ENCODE data around the gene MAFG.
"Not testable (repeated sequence)": the region's sequence is repeated elsewhere in the genome, so short reads cannot be mapped to it uniquely, and the experiment has no call there.

The MAFG gene

GRCh38 chr17:81920612-81921536 lies 6.7 kb downstream of the MAFG start:
- TF ChIP-seq CTCF (conservative IDR thresholded peaks at IDR 0.05; ENCODE audit: low read length): no peak
- no peak for TF ChIP-seq EZH2phosphoT487 (IDR thresholded peaks at IDR 0.05; ENCODE audit: borderline replicate concordance)
- Histone ChIP-seq H3K4me3 (ENCODE audit: low read length, poor library complexity, severe bottlenecking) (no peak overlapping the region), H3K9me3 (ENCODE audit: insufficient read depth, low read depth, low read length) (no peaks in the 10 kb centered on the region), H2AFZ (ENCODE audit: low read length) (no peak overlapping the region), H3K27me3 (ENCODE audit: insufficient read depth, low read length, poor library complexity, severe bottlenecking) (no peaks in the 10 kb centered on the region), H3K36me3 (ENCODE audit: insufficient read depth, low read length) (0 out of 2 replicates have a peak, but pooled peaks cover 4% of the 10 kb centered on the region), H3K79me2 (ENCODE audit: insufficient read depth, low read length) (peaks cover 55% of the 10 kb centered on the region), H4K20me1 (ENCODE audit: insufficient read depth, low read length, poor library complexity, severe bottlenecking) (peaks cover 24% of the 10 kb centered on the region), H3K4me2 (ENCODE audit: low read depth, low read length, poor library complexity, severe bottlenecking) (no peak overlapping the region), H3K4me1 (ENCODE audit: insufficient read depth, low read length, poor library complexity, severe bottlenecking) (peaks cover 21% of the 10 kb centered on the region), H3K9me2 (replicated peaks; ENCODE audit: low read depth, low read length) (no peaks in the 10 kb centered on the region), H3F3A (ENCODE audit: low read depth) (no peaks in the 10 kb centered on the region), H3K9ac (ENCODE audit: low read depth, low read length, poor library complexity, severe bottlenecking) (no peak overlapping the region)

GRCh38 chr17:81918832-81919545 lies 8.5 kb downstream of the MAFG start:
- Histone ChIP-seq H4K20me1 (ENCODE audit: insufficient read depth, low read length, poor library complexity, severe bottlenecking) (peaks cover 23% of the 10 kb centered on the region), H3K4me2 (ENCODE audit: low read depth, low read length, poor library complexity, severe bottlenecking) (no peak overlapping the region), H3K4me1 (ENCODE audit: insufficient read depth, low read length, poor library complexity, severe bottlenecking) (peaks cover 9% of the 10 kb centered on the region), H3K79me2 (ENCODE audit: insufficient read depth, low read length) (peaks cover 49% of the 10 kb centered on the region), H2AFZ (ENCODE audit: low read length) (no peak overlapping the region), H3K27me3 (ENCODE audit: insufficient read depth, low read length, poor library complexity, severe bottlenecking) (no peaks in the 10 kb centered on the region), H3K36me3 (ENCODE audit: insufficient read depth, low read length) (peaks cover 17% of the 10 kb centered on the region; the same call in 1 of the 2 replicates), H3K9ac (ENCODE audit: low read depth, low read length, poor library complexity, severe bottlenecking) (no peak overlapping the region), H3K9me2 (replicated peaks; ENCODE audit: low read depth, low read length) (no peaks in the 10 kb centered on the region), H3F3A (ENCODE audit: low read depth) (no peaks in the 10 kb centered on the region), H3K4me3 (ENCODE audit: low read length, poor library complexity, severe bottlenecking) (no peak overlapping the region), H3K9me3 (ENCODE audit: insufficient read depth, low read depth, low read length) (no peaks in the 10 kb centered on the region)
- no peak for TF ChIP-seq EZH2phosphoT487 (IDR thresholded peaks at IDR 0.05; ENCODE audit: borderline replicate concordance)
- no peak for TF ChIP-seq CTCF (conservative IDR thresholded peaks at IDR 0.05; ENCODE audit: low read length)

- H3K4me2 ChIP-seq (ENCODE audit: low read depth, low read length, poor library complexity, severe bottlenecking): peak overlapping the region; percentile 87
- H3K9me2 ChIP-seq (replicated peaks; ENCODE audit: low read depth, low read length); H3K9me3 ChIP-seq (ENCODE audit: insufficient read depth, low read depth, low read length); H3K4me1 ChIP-seq (ENCODE audit: insufficient read depth, low read length, poor library complexity, severe bottlenecking); H2AFZ ChIP-seq (ENCODE audit: low read length); H3K27me3 ChIP-seq (ENCODE audit: insufficient read depth, low read length, poor library complexity, severe bottlenecking); H3F3A ChIP-seq (ENCODE audit: low read depth); H3K9ac ChIP-seq (ENCODE audit: low read depth, low read length, poor library complexity, severe bottlenecking): not testable (repeated sequence)
- H3K4me3 ChIP-seq (ENCODE audit: low read length, poor library complexity, severe bottlenecking): peak overlapping the region; percentile 79
- H4K20me1 ChIP-seq (ENCODE audit: insufficient read depth, low read length, poor library complexity, severe bottlenecking): peaks cover 20% of the 10 kb centered on the region
- peaks cover 24% of the 10 kb centered on the region; the same call in 1 of the 2 replicates for H3K36me3 ChIP-seq (ENCODE audit: insufficient read depth, low read length)
- H3K79me2 ChIP-seq (ENCODE audit: insufficient read depth, low read length): peaks cover 42% of the 10 kb centered on the region
Measured at GRCh38 chr17:81918333-81918669, 9.2 kb downstream of the MAFG start.
